ENCODE data around the gene CFB.
"Not testable (repeated sequence)": the region's sequence is repeated elsewhere in the genome, so short reads cannot be mapped to it uniquely, and the experiment has no call there.

Gene CFB

GRCh38 chr6:31971993-31972708 lies 26.3 kb downstream of the CFB start, which contains the start of gene DXO:
DXO (minus strand) TSS chr6:31972138; CDS start chr6:31971675, 463 bp downstream.
- DNase-seq, result peak; percentile 93 to 94 (median 94)

- DNase-seq, result no peak
Measured at GRCh38 chr6:31972709-31973350, 26.9 kb downstream of the CFB start.

- not testable (repeated sequence) for DNase-seq
Measured at GRCh38 chr6:31976065-31976464, 30.2 kb downstream of the CFB start.

GRCh38 chr6:31977816-31978431 lies 32.0 kb downstream of the CFB start:
- no peak for DNase-seq

- no peak for DNase-seq
Measured at GRCh38 chr6:31978831-31979230, 32.9 kb downstream of the CFB start.

- no peak for DNase-seq
Measured at GRCh38 chr6:31979238-31979898, 33.5 kb downstream of the CFB start.

- not testable (repeated sequence) for DNase-seq
Measured at GRCh38 chr6:31980195-31980876, 34.4 kb downstream of the CFB start.

GRCh38 chr6:31980998-31981397 lies 35.1 kb downstream of the CFB start:
- DNase-seq, result not testable (repeated sequence)

- not testable (repeated sequence) for DNase-seq
Measured at GRCh38 chr6:31981744-31982143, 35.8 kb downstream of the CFB start, which contains the start of gene C4A. C4A (plus strand) TSS chr6:31982057; CDS start chr6:31982108, 51 bp downstream.

GRCh38 chr6:31989363-31989762 lies 43.5 kb downstream of the CFB start:
- DNase-seq, result not testable (repeated sequence)

- DNase-seq, result not testable (repeated sequence)
Measured at GRCh38 chr6:31994421-31994820, 48.5 kb downstream of the CFB start.

- DNase-seq, result not testable (repeated sequence)
Measured at GRCh38 chr6:31996385-31996784, 50.5 kb downstream of the CFB start.

All from activated CD4-positive, CD25-positive, alpha-beta regulatory T cell (primary cell).